CD4-positive, alpha-beta T cell (primary cell): Measurements from ENCODE around the gene PAAF1. TPM values are rescaled to one million over a fixed set of nuclear protein-coding genes. Genes with fewer than 3 reads are reported as not detected.

Experiments
- ATAC-seq: fragments of 200-7000 bp; cut with Tn5 transposase; one replicate; pipeline ENCODE4 v1.10.0; 2022; ENCODE audit warnings: mild to moderate bottlenecking; ENCODE audit not compliant: poor library complexity
- CTCF ChIA-PET: fragments of 350-600 bp; sonication (Branson Sonifier 250); formaldehyde crosslinking; loops from one replicate; lab custom pipeline; 2021; ENCODE audit warnings: antibody characterized with exemption, inconsistent platforms; lab: Charles Lee
- POLR2A ChIA-PET: fragments of 350-600 bp; sonication (Branson Sonifier 250); formaldehyde crosslinking; loops from one replicate; lab custom pipeline; 2021; ENCODE audit warnings: antibody characterized with exemption, inconsistent platforms; lab: Charles Lee
- DNase-seq, 14 experiments: peaks; one replicate each; pipeline ENCODE4 v3.0.0-alpha.2; 2013 to 2020; ENCODE audit warnings: mixed read lengths in 2 of 14
- H3K27ac ChIP-seq, 2 donors: one replicate each; pipeline versions ENCODE4 v1.5.1 to v1.7.0; 2013; ENCODE audit warnings: low read length in 2 of 2, low read depth in 1 of 2, mild to moderate bottlenecking in 1 of 2
- H3K27me3 ChIP-seq, 2 experiments: 1 replicate in 1 of 2; 2 replicates in 1 of 2; pipeline versions ENCODE4 v1.6.1 to v1.7.0; 2013; ENCODE audit warnings: low read length in 2 of 2, control low read depth in 1 of 2, mild to moderate bottlenecking in 1 of 2, moderate library complexity in 1 of 2; ENCODE audit not compliant: insufficient read depth in 2 of 2, control insufficient read depth in 1 of 2
- H3K36me3 ChIP-seq: one replicate; pipeline ENCODE4 v1.6.1; 2013; ENCODE audit warnings: low read length, control low read depth; ENCODE audit not compliant: insufficient read depth
- H3K4me1 ChIP-seq: one replicate; pipeline ENCODE4 v1.6.1; 2013; ENCODE audit warnings: low read length, control low read depth; ENCODE audit not compliant: insufficient read depth
- H3K4me3 ChIP-seq: one replicate; pipeline ENCODE4 v1.5.1; 2013; ENCODE audit warnings: mild to moderate bottlenecking, low read length, moderate library complexity
- H3K9me3 ChIP-seq, 2 experiments: 1 replicate in 1 of 2; 2 replicates in 1 of 2; pipeline versions ENCODE4 v1.6.1 to v1.7.0; 2013; ENCODE audit warnings: low read length in 2 of 2, mild to moderate bottlenecking in 2 of 2, control low read depth in 1 of 2, moderate library complexity in 1 of 2; ENCODE audit not compliant: control insufficient read depth in 1 of 2, insufficient read depth in 1 of 2
- H3K27ac Mint-ChIP-seq: one replicate; pipeline ENCODE4 v1.8.0; 2020; ENCODE audit warnings: mixed read lengths
- H3K27me3 Mint-ChIP-seq: one replicate; pipeline ENCODE4 v1.8.0; 2021; ENCODE audit warnings: mixed read lengths
- H3K36me3 Mint-ChIP-seq: one replicate; pipeline ENCODE4 v1.8.0; 2021; ENCODE audit warnings: low read depth, mixed read lengths
- H3K4me1 Mint-ChIP-seq: one replicate; pipeline ENCODE4 v1.8.0; 2021; ENCODE audit warnings: low read depth, mixed read lengths
- H3K4me3 Mint-ChIP-seq: one replicate; pipeline ENCODE4 v1.8.0; 2020; ENCODE audit warnings: mild to moderate bottlenecking, mixed read lengths
- H3K9me3 Mint-ChIP-seq: one replicate; pipeline ENCODE4 v1.8.0; 2020; ENCODE audit warnings: mixed read lengths
- intact Hi-C, 2 experiments: fragments of 100-400 bp; cut with DNase I in 1 of 2; cut with micrococcal nuclease in 1 of 2; formaldehyde crosslinking; loops; one replicate each; pipeline versions ENCODE4 v1.15.1 to v1.9.0; 2023 to 2025; cut with DNase I, micrococcal nuclease
- total RNA-seq, 174 experiments: library from RNA in 2 of 174; stranded (reverse) in 2 of 174; gene quantifications; one replicate each; pipeline ENCODE4 v1.2.3 and lab custom pipeline; 2021 to 2026
- TF ChIP-seq, protein P1 (sequence below): fragments of 200-600 bp; IDR thresholded peaks from one replicate; pipeline ENCODE4 v1.8.0; 2022; ENCODE audit warnings: antibody characterized with exemption, mild to moderate bottlenecking

PAAF1 gene
- total RNA-seq, 2 experiments from 2014 or later: 6.2 to 7.6 TPM

DNA sequence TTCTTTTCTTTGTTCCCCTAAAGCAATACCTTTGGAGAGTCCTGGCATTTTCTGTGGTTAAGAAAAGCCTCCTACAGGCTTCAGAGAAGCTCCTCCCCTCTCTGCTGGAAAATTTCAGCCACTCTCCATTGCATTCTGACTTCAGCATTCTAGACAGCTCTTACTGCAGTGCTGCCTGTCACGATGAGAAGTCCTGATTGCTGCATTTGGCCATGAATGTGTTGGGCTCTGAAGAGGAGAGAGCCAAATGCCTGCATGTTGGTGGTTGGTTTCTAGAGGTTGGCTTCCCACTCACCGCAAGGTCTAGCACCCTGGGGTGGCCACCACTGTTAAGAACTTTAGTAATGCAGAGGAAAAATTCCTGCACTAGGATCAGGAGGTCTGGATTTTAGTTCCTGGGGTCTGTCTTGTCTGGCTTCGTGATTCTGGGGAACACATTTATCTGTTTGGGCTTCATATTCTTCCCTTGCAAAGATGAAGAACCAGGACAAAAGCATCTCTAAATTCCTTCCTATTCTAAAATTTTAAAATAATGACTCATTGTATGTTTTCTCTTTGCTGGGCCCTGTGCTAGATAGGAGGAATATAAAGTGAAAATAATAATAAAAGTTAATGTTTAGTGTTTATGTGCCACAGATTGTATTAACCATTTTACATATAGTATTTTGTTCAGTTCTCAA, 38.2 kb upstream of the PAAF1 start:
- Mint-ChIP-seq H3K4me1 (no peaks in the 10 kb centered on the region), H3K9me3 (no peaks in the 10 kb centered on the region), H3K36me3 (peaks cover 51% of the 10 kb centered on the region), H3K4me3 (no peak overlapping the region), H3K27ac (no peak overlapping the region), H3K27me3 (no peaks in the 10 kb centered on the region)
- CTCF ChIA-PET: no interaction called here
- H3K27me3 ChIP-seq: no peaks in the 10 kb centered on the region
- no peaks in the 10 kb centered on the region for H3K4me1 ChIP-seq
- H3K27ac ChIP-seq: no peak overlapping the region
- intact Hi-C loops: no loop called here
- TF ChIP-seq, protein P1, sequence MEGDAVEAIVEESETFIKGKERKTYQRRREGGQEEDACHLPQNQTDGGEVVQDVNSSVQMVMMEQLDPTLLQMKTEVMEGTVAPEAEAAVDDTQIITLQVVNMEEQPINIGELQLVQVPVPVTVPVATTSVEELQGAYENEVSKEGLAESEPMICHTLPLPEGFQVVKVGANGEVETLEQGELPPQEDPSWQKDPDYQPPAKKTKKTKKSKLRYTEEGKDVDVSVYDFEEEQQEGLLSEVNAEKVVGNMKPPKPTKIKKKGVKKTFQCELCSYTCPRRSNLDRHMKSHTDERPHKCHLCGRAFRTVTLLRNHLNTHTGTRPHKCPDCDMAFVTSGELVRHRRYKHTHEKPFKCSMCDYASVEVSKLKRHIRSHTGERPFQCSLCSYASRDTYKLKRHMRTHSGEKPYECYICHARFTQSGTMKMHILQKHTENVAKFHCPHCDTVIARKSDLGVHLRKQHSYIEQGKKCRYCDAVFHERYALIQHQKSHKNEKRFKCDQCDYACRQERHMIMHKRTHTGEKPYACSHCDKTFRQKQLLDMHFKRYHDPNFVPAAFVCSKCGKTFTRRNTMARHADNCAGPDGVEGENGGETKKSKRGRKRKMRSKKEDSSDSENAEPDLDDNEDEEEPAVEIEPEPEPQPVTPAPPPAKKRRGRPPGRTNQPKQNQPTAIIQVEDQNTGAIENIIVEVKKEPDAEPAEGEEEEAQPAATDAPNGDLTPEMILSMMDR: no peak
- H3K36me3 ChIP-seq: peaks cover 18% of the 10 kb centered on the region
- DNase-seq: no peak
- POLR2A ChIA-PET: no interaction called here
- H3K9me3 ChIP-seq: no peaks in the 10 kb centered on the region
- no peak for ATAC-seq
- H3K4me3 ChIP-seq: no peak overlapping the region

DNA sequence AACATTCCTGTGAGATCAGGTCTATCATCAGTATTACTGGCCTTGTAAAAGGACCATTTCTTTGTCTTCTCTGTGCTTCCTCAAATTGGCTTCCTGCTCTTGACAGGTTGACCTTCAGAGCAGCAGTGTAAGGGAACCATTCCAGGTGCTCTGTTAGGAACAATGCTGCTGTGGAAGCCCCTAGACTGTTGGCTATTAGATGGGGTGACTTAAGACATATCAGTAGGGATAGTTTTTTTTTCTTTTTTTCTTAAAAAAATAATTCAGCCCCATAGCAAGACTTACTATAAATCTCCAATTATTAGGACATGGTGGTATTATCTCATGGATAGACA, 37.7 kb upstream of the PAAF1 start:
- intact Hi-C loops: no loop called here
- H3K36me3 Mint-ChIP-seq: peaks cover 53% of the 10 kb centered on the region
- H3K4me1 ChIP-seq: no peaks in the 10 kb centered on the region
- no peak overlapping the region for H3K27ac Mint-ChIP-seq
- no peak for ATAC-seq
- no peaks in the 10 kb centered on the region for H3K9me3 Mint-ChIP-seq
- POLR2A ChIA-PET: no interaction called here
- no peak for DNase-seq
- CTCF ChIA-PET: no interaction called here
- H3K27me3 Mint-ChIP-seq: no peaks in the 10 kb centered on the region
- TF ChIP-seq, protein P1: no peak
- no peak overlapping the region for H3K4me3 ChIP-seq
- H3K36me3 ChIP-seq: peaks cover 22% of the 10 kb centered on the region
- H3K9me3 ChIP-seq: no peaks in the 10 kb centered on the region
- H3K4me1 Mint-ChIP-seq: no peaks in the 10 kb centered on the region
- no peaks in the 10 kb centered on the region for H3K27me3 ChIP-seq
- no peak overlapping the region for H3K4me3 Mint-ChIP-seq
- no peak overlapping the region for H3K27ac ChIP-seq

DNA sequence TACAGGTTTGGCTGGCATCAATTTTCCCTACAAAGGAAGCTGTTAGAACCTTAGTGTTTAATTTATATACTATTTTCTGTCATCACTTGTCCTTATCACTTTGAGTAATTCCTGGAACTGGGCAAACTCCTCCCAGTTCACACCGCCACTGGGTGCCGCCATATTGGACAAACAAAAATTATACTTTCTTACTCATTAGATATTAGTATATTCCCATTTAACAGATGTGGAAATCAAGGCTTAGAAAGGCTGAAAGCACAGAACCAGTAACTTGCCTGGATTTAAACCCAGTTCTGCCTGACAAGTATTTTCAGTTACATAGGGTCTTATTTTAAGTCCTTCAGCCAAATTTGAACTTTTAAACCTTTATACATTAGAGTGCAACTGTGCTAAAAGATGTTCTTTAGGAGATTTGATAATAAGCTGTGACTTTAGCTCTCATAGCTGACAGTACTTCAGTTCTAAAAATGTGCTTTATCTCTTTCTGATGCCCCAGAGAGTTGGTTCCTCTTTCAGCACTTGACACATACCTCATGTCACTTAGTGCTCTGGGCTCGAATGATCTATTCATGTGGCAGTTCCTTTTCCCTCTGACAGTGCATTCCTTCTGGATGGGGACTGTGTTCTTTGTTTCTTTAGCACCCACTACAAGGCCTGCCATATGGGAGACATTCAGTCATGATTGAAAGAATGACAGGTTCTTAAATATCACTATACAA, 25.6 kb upstream of the PAAF1 start:
- Mint-ChIP-seq H3K36me3 (peaks cover 83% of the 10 kb centered on the region), H3K27me3 (no peaks in the 10 kb centered on the region), H3K27ac (no peak overlapping the region), H3K4me3 (no peak overlapping the region), H3K4me1 (no peaks in the 10 kb centered on the region), H3K9me3 (no peaks in the 10 kb centered on the region)
- TF ChIP-seq, protein P1: no peak
- POLR2A ChIA-PET: no interaction called here
- Histone ChIP-seq H3K9me3 (no peaks in the 10 kb centered on the region), H3K27me3 (no peaks in the 10 kb centered on the region), H3K27ac (no peak overlapping the region), H3K4me3 (no peak overlapping the region), H3K36me3 (peaks cover 17% of the 10 kb centered on the region), H3K4me1 (no peaks in the 10 kb centered on the region)
- CTCF ChIA-PET: no interaction called here
- ATAC-seq: no peak
- DNase-seq: no peak
- intact Hi-C loops: no loop called here
